ENCODE results near the gene TEX55.
"Not testable (repeated sequence)": the region's sequence is repeated elsewhere in the genome, so short reads cannot be mapped to it uniquely, and the experiment has no call there.

Gene TEX55

GRCh38 chr3:119161240-119161639, 15.3 kb downstream of the TEX55 start:
- no peak for DNase-seq

- DNase-seq, result not testable (repeated sequence)
Measured at GRCh38 chr3:119164745-119165144, 18.8 kb downstream of the TEX55 start.

- no peak for DNase-seq
Measured at GRCh38 chr3:119170821-119171220, 24.9 kb downstream of the TEX55 start.

- DNase-seq, result no peak
Measured at GRCh38 chr3:119173325-119173724, 27.4 kb downstream of the TEX55 start, which contains the start of gene UPK1B. Gene UPK1B (plus strand): TSS chr3:119173598. CDS start chr3:119186742, 13,144 bp downstream.

- DNase-seq, result peak; percentile 28
Measured at GRCh38 chr3:119175872-119176756, 30.1 kb downstream of the TEX55 start.

GRCh38 chr3:119176778-119177177, 30.8 kb downstream of the TEX55 start:
- DNase-seq, result no peak

GRCh38 chr3:119177321-119177720, 31.4 kb downstream of the TEX55 start:
- no peak for DNase-seq

GRCh38 chr3:119181765-119182164, 35.8 kb downstream of the TEX55 start:
- no peak for DNase-seq

GRCh38 chr3:119184111-119184510, 38.1 kb downstream of the TEX55 start:
- no peak for DNase-seq

GRCh38 chr3:119184796-119185570, 39.0 kb downstream of the TEX55 start:
- peak; percentile 23 for DNase-seq

GRCh38 chr3:119187266-119187665, 41.3 kb downstream of the TEX55 start:
- DNase-seq, result no peak

- no peak for DNase-seq
Measured at GRCh38 chr3:119191800-119192199, 45.8 kb downstream of the TEX55 start.

GRCh38 chr3:119194237-119195150, 48.5 kb downstream of the TEX55 start:
- DNase-seq, result no peak

GRCh38 chr3:119195151-119195476, 49.1 kb downstream of the TEX55 start:
- DNase-seq, result no peak

- DNase-seq, result no peak
Measured at GRCh38 chr3:119195911-119196310, 49.9 kb downstream of the TEX55 start.
